SK-N-MC (cell line): Measurements from ENCODE around the gene HDAC6.

Experiments used
- EZH2 ChIP-seq: fragments of 200-600 bp; sonication (generic); IDR thresholded peaks from one replicate; pipeline ENCODE4 v1.6.1; 2017; ENCODE audit warnings: antibody characterized with exemption
- POLR2AphosphoS5 ChIP-seq: IDR thresholded peaks from 2 replicates; pipeline ENCODE4 v1.6.1; 2012; ENCODE audit warnings: mild to moderate bottlenecking, low read depth, low read length, borderline replicate concordance

DNA sequence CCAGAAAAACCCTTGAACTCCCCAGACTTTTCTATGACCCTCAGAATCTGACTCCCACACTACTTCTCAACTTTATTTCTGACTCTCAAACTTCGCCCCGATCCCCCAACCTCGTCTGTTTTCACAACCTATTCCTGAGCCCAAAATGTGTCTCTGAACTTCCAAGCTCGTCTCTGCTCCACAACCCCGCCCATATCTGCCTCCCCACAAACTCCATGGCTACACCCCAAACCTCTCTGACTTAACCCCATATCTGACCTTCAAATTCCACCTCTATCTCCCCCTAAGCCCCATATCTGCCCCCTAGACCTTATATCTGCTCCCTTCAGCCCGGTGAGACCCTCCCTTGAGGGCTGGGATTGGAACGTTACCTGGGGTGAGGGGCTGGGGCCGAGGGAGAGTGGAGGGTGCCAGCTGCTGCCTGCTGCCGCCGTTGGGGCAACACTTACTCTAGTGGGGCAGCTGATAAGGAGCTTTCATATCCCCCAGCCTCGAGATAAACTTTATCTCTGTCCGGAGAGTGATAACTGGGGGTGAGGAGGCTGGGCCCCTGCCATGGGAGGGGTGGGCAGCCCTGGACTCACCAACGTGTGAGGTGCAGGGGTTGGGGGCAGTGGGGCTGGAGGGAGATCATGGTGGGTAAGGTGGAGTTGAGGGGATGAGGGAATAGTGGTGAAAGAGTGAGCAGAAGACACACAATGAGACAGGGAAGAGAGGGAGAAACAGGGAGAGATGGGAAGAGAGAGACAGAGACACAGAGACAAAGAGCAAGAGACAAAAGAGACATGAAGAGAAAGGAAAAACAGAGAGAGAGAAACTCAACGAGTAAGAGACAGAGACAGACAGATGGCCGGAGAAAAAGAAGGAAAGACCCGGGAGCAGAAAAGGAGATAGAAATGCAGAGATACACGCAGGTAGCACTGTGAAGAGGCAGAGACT, 14.1 kb upstream of the HDAC6 start:
- no peak for TF ChIP-seq POLR2AphosphoS5
- TF ChIP-seq EZH2, result no peak
